HG03039 (cell line): ENCODE results near the gene TUBA8.
"Not testable (repeated sequence)": the region's sequence is repeated elsewhere in the genome, so short reads cannot be mapped to it uniquely, and the experiment has no call there.

Source experiments
- ATAC-seq: cut with Tn5 transposase; IDR thresholded peaks from one replicate; pipeline ENCODE4 v1.9.1; 2021; ENCODE audit warnings: mild to moderate bottlenecking, moderate library complexity; ENCODE audit not compliant: unreplicated experiment

The TUBA8 gene

GRCh38 chr22:18123476-18124025 is 12.9 kb downstream of the TUBA8 start:
- ATAC-seq, result not testable (repeated sequence)

DNA sequence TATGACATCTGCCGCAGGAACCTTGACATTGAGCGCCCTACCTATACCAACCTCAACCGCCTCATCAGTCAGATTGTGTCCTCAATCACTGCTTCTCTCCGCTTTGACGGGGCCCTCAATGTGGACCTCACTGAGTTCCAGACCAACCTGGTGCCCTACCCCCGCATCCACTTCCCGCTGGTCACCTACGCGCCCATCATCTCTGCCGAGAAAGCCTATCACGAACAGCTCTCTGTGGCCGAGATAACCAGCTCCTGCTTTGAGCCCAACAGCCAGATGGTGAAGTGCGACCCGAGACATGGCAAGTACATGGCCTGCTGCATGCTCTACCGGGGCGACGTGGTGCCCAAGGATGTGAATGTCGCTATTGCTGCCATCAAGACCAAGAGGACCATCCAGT is 16.0 kb downstream of the TUBA8 start:
- ATAC-seq, result no peak

GRCh38 chr22:18130018-18130417 is 19.4 kb downstream of the TUBA8 start:
- no peak for ATAC-seq

GRCh38 chr22:18130699-18131429 is 20.3 kb downstream of the TUBA8 start:
- ATAC-seq, result no peak

GRCh38 chr22:18133452-18133851 is 22.8 kb downstream of the TUBA8 start:
- no peak for ATAC-seq

DNA sequence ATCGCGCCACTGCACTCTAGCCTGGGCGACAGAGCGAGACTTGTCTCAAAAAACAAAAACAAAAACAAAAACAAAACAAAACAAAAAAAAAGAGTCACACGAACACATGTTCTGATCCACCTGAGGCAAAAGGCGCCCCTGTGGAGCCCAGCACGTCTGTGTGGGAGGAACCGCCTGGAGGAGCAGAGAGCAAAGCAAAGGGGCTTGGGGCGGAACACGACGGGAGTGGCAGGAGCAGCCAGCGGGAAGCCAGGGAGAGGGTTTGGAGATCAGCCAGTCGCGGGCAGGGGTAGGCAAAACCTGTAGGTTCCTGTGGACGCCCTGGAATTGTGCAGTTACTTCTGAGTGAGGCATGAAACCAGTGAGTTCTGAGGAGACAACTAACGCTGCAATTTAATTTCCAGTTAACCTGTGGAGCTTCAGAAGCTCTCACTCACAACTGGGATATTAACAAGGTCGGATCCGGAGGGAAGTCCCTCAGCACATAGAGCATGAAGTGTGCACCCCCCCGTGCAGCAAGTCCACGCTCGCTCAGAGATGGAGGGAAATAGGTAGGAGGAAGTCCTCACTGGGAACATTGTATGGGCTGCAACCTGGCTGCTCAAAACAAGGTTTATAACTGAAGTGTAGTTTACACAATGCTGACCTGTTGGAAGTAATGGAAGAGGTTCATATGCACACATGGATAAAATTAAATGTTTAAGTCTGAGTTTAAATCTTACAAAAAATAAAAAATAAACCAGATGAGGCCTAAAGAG is 26.1 kb downstream of the TUBA8 start:
- ATAC-seq, result no peak

DNA sequence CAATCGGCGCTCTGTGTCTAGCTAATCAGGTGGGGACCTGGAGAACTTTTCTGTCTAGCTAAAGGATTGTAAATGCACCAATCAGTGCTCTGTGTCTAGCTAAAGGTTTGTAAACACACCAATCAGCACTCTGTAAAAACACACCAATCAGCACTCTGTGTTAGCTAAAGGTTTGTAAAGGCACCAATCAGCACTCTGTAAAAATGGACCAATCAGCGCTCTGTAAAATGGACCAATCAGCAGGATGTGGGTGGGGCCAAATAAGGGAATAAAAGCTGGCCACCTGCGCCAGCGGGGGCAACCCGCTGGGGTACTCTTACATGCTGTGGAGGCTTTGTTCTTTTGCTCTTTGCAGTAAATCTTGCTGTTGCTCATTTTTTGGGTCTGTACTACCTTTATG is 30.4 kb downstream of the TUBA8 start:
- ATAC-seq, result not testable (repeated sequence)

GRCh38 chr22:18144105-18144504 is 33.5 kb downstream of the TUBA8 start:
- no peak for ATAC-seq

DNA sequence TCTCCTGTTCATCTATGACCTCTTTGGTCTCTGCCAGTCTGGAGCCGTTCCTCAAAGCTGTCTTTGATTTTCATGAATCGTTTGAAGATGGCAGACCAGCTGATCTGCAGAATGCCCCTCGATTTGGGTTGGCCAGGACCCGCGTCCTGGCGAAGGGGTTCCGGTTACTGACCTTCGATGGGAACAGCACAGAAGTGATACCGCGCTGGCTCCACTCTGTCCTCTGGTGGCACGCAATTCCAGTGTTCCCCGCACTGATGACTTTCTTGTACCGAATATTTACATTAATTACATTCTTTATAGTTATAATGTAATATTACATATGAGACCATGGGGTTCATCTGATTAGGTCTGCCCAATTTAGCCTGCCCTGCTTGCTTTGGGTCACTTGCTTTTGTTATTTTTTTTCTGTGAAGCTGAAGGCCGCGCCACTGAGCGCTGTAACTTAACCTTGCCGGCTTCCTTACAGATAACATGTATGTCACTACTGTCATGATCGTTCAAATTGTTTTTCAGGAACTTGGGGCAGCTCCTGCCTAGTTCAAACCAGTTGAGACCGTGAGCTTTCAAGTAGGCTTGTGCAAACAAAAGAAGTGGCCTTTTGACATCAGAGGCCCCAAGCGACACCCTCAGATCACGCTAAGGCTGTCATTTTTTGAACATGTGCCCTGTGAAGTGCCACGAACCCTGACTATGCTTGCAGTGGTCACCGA is 35.2 kb downstream of the TUBA8 start:
- no peak for ATAC-seq

DNA sequence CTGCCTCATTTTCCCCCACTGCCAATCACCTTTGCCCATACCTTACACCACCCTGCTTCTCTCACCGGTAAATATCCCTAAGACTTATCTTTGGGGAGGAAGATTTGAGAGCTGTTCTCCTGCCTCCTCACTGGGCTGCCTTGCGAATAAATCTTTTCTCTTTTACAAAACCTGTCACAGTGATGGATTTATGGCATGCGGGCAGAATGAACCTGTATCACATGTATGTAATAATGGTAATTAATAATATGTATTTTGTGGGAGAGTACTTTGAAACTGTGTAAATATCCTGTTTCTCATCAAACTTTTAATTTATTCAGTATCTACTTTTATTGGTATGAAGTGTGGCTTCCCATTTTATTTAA is 35.8 kb downstream of the TUBA8 start:
- ATAC-seq, result no peak

DNA sequence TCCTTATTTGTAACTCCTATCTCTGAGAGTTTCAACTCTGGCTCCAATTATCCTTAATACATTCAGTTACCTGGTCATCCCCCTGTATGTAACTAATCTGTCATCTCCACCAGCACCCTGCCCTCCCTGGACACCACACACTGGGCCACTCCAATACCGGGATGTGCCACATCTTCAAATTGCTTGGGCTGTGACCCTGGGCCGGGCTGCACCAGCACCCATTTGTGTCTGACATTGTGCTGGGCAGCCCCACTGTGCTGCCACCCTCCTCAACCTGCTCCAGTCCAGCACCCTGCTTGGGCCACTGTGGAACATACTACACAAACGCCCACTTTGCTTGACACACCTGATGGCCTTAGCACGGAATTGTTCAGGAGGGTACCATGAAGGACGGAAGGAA is 37.2 kb downstream of the TUBA8 start:
- ATAC-seq, result no peak

DNA sequence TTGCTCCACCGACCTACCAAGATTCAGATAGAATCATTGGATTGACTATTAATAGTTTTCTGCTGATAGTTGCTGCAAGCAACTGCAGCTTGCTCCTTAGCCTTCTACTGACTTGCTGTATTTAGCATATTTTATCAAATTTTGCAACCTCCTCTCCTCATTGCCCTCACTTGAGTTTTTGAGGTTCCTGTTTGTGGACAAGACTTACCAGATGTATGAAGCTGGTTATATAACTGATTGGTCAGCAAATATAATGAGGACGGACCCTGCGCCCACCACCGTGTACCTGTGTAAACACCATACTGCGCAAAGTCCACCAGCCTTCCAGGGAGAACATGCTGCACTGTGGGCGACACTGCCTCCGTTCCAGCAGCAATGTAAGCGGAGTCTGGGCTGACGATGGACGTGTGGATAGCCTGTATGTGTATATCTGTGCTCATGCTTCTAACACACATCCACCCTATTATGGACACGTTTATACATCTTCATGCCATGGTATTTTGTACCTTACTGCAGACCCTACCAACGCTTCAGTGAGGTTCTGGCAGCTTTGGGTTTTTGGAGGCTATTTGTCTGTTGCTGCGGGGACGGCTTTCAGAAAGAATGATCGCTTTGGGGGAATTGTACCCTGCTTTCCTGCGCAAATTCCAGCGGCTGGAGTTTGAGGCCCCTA is 37.8 kb downstream of the TUBA8 start:
- ATAC-seq, result no peak

- ATAC-seq, result no peak
These were observed 41.9 kb downstream of the TUBA8 start for GRCh38 chr22:18152519-18152918.

- no peak for ATAC-seq
These were observed 44.3 kb downstream of the TUBA8 start for GRCh38 chr22:18154821-18155390.

- ATAC-seq, result not testable (repeated sequence)
These were observed 44.9 kb downstream of the TUBA8 start for GRCh38 chr22:18155546-18155945.

DNA sequence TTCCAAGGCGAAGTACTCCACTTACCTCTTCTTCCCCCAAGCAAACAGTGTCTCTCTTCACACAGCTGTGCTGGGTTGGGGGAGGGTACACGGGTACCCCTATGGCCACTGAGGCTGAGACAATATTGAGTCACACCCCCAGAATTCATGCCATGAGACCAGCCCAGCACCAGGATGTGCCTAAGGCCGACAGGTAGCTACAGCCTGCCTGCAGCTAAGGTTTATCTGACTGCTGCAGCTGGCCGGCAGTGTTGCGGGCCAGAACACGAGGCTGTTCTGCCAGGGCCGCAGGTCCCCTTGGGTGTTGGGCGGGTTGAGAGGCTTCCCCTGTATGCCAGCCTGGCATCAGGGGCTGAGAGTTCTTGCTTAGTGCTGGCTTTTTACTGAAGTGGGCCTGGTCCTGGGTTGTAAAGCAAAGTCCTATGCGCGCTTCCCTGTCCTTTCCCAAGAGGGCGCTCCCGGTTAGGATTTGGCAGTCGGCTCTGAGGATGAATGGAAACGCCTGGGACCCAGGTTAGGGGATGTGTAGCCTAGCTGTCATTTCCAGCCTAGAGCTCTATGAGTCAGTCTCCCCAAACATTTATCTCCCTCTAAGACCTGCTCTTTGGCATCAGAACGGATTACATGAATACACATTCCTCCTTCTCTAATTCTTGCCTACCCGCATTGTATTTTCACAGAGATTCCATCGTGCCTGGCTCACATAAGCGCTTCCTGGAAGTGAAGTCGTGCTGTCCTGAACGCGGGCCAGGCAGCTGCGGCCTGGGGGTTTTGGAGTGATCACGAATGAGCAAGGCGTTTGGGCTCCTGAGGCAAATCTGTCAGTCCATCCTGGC is 46.5 kb downstream of the TUBA8 start:
- ATAC-seq, result no peak

- ATAC-seq, result no peak
These were observed 47.1 kb downstream of the TUBA8 start for GRCh38 chr22:18157714-18158028.

DNA sequence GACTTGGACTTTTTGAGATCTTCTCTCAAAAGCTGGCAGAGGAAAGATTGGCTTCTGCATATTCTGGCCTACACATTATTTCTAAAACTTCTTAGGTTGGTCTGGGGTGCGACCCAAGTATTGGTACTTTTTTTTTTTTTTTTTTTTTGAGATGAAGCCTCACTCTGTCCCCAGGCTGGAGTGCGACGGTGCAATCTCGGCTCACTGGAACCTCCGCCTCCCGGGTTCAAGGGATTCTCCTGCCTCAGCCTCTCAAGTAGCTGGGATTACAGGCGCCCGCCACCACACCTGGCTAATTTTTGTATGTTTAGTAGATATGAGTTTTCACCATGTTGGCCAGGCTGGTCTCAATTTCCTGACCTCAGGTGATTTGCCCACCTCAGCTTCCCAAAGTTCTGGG is 50.0 kb downstream of the TUBA8 start:
- ATAC-seq, result not testable (repeated sequence)

GRCh38 chr22:18163843-18164242 is 53.2 kb downstream of the TUBA8 start:
- peak; percentile 65 for ATAC-seq

DNA sequence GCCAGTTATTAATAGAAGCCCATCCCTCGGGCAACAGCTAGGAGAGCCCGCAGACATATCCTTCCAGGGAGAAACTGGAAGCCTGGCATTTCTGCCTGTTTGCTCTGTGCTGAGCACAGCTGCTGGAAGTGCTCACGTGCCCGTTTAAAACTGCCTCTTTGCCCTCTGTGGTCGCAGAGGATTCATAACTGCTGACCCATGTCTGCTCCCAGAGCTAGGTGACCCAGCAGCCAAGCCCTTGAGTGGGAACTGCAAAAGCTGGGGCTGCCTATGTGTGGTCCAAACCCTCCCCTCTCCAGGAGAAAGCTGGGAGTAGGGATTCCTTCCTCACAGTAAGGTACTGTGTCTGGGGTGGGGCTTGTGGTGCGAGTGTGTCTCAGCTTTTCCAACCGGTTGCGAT is 54.0 kb downstream of the TUBA8 start:
- ATAC-seq, result not testable (repeated sequence)
